ENCODE measurements around the gene C11orf52. TPM values are rescaled to one million over a fixed set of nuclear protein-coding genes. Genes with fewer than 3 reads are reported as not detected.
A peak's percentile ranks its signal among the peaks of the same experiment; 100 is the strongest.

Gene C11orf52
- total and polyA plus RNA-seq, 2 donors (not counting 3 experiments of a cell fraction or from before 2014, with no cell fraction given) = 0.31 to 0.76 TPM

- H3K4me2 ChIP-seq (ENCODE audit: insufficient read depth, low read length) = peak overlapping the region; percentile 17
- POLR2A ChIA-PET = no interaction called here
- H3K79me2 ChIP-seq (ENCODE audit: control insufficient read depth, insufficient read depth, low read length) = no peaks in the 10 kb centered on the region
- H3K9me3 ChIP-seq (replicated peaks; ENCODE audit: control insufficient read depth, insufficient read depth, low read length) = no peaks in the 10 kb centered on the region
- CTCF ChIA-PET = interaction anchor here (0.9 to 1.2 kb wide), 4 partner anchors 9 to 58 kb away, joined by 3 read pairs; partner anchors contain the start of gene ALG9
- peak overlapping the region; percentile 89 for H2AFZ ChIP-seq (ENCODE audit: low read depth, low read length)
- H3K4me1 ChIP-seq (ENCODE audit: control insufficient read depth, extremely low read depth, insufficient read depth, low read length) = peaks cover 28% of the 10 kb centered on the region
- H3K9me1 ChIP-seq (replicated peaks; ENCODE audit: control insufficient read depth, extremely low read depth, insufficient read depth, low read length) = no peaks in the 10 kb centered on the region
- no peaks in the 10 kb centered on the region for H4K20me1 ChIP-seq (replicated peaks; ENCODE audit: control insufficient read depth, extremely low read depth, insufficient read depth, low read length)
- no TSS peak for BruUV-seq (replicated peaks)
- H3K9ac ChIP-seq (replicated peaks; ENCODE audit: extremely low read depth, insufficient read depth, low read length) = peak overlapping the region; percentile 34
- TF ChIP-seq EZH2 (IDR thresholded peaks at IDR 0.05; ENCODE audit: borderline replicate concordance, low read depth, low read length, severe bottlenecking) (no peak), FOS (IDR thresholded peaks at IDR 0.05; ENCODE audit: borderline replicate concordance, insufficient read depth, low read length) (no peak), GATA2 (IDR thresholded peaks at IDR 0.05; ENCODE audit: insufficient read depth, insufficient read length, low read depth, low read length) (no peak), CTCF (IDR thresholded peaks at IDR 0.05; ENCODE audit: extremely low read depth in 1 of 2, insufficient read depth in 1 of 2, low read depth in 1 of 2, low read length in 2 of 2) (no peak), POLR2A (IDR thresholded peaks at IDR 0.05; ENCODE audit: low read depth, low read length) (no peak), POLR2AphosphoS5 (IDR thresholded peaks at IDR 0.05; ENCODE audit: insufficient read depth, low read depth, low read length) (no peak), MYC (IDR thresholded peaks at IDR 0.05; ENCODE audit: low read depth, low read length) (no peak), JUN (IDR thresholded peaks at IDR 0.05; ENCODE audit: borderline replicate concordance, insufficient read depth, insufficient read length, low read depth) (no peak), MAX (IDR thresholded peaks at IDR 0.05; ENCODE audit: insufficient read depth, insufficient read length) (no peak)
- H3K27ac ChIP-seq (ENCODE audit: insufficient read depth, low read depth, low read length) = peak overlapping the region; percentile 59
- intact Hi-C loops (cut with micrococcal nuclease) = no loop called here
- DNase-seq (ENCODE audit: low read depth, low spot score) (no peak), FAIRE-seq (no peak)
- H3K36me3 ChIP-seq (ENCODE audit: control insufficient read depth in 2 of 2, extremely low read depth in 1 of 2, insufficient read depth in 2 of 2, low read length in 2 of 2) = no peaks in the 10 kb centered on the region
- no peaks in the 10 kb centered on the region for H3K27me3 ChIP-seq (ENCODE audit: control insufficient read depth in 2 of 2, insufficient read depth in 2 of 2, low read length in 2 of 2)
- H3K4me3 ChIP-seq (replicated peaks in 1 of 3; ENCODE audit: insufficient read depth in 1 of 3, low read depth in 1 of 3, low read length in 3 of 3) = no peak overlapping the region
- dilution Hi-C loops (cut with MboI; ENCODE audit: extremely low pct_ligation_motif_present, low sequenced_read_pairs) = no loop called here
Observed at GRCh38 chr11:111923951-111924350, 5.2 kb downstream of the C11orf52 start.
